Endothelial cell of umbilical vein (primary cell): ENCODE measurements around the gene TMPRSS12. TPM values are rescaled to one million over a fixed set of nuclear protein-coding genes. Genes with fewer than 3 reads are reported as not detected.

Source experiments
- BruUV-seq: library from RNA; stranded (reverse); fragments of 400-500 nt; replicated peaks from 2 replicates; lab custom pipeline; 2021; lab: Mats Ljungman, UMichigan
- CTCF ChIA-PET: fragments of 300-600, 350-600 bp; sonication (Branson Sonifier 250); formaldehyde crosslinking; loops from one replicate; lab custom pipeline; 2021; ENCODE audit warnings: antibody characterized with exemption, inconsistent platforms; lab: Charles Lee
- POLR2A ChIA-PET: fragments of 300-600, 350-600 bp; sonication (Branson Sonifier 250); formaldehyde crosslinking; loops from one replicate; lab custom pipeline; 2021; ENCODE audit warnings: antibody characterized with exemption, inconsistent platforms; lab: Charles Lee
- DNase-seq: peaks from one replicate; pipeline ENCODE4 v3.0.0-alpha.2; 2011; ENCODE audit warnings: low read depth, low spot score
- FAIRE-seq: peaks from 2 replicates; lab custom pipeline; 2011; peaks lifted over from hg19 to GRCh38; lab: Jason Lieb, UNC
- H2AFZ ChIP-seq: 2 replicates; pipeline ENCODE4 v1.6.0; 2012; ENCODE audit warnings: low read depth, low read length, control low read depth, inconsistent platforms
- H3K27ac ChIP-seq: 2 replicates; pipeline ENCODE4 v1.5.1; 2011; ENCODE audit warnings: low read depth, mild to moderate bottlenecking, control low read depth, low read length, moderate library complexity; ENCODE audit not compliant: insufficient read depth
- H3K27me3 ChIP-seq, 2 experiments: 2 replicates each; pipeline versions ENCODE4 v1.6.0 to v1.6.1; 2011; ENCODE audit warnings: low read length in 2 of 2, mixed read lengths in 1 of 2; ENCODE audit not compliant: control insufficient read depth in 2 of 2, insufficient read depth in 2 of 2
- H3K36me3 ChIP-seq, 2 experiments: 2 replicates in 1 of 2; 3 replicates in 1 of 2; pipeline ENCODE4 v1.5.1; 2011; ENCODE audit warnings: low read length in 2 of 2, mild to moderate bottlenecking in 1 of 2, moderate library complexity in 1 of 2; ENCODE audit not compliant: control insufficient read depth in 2 of 2, insufficient read depth in 2 of 2; ENCODE audit errors: extremely low read depth in 1 of 2
- H3K4me1 ChIP-seq: 3 replicates; pipeline ENCODE4 v1.5.1; 2011; ENCODE audit warnings: mild to moderate bottlenecking, low read length; ENCODE audit not compliant: control insufficient read depth, insufficient read depth; ENCODE audit errors: extremely low read depth
- H3K4me2 ChIP-seq: 2 replicates; pipeline ENCODE4 v1.6.1; 2011; ENCODE audit warnings: low read length, control low read depth, mixed read lengths; ENCODE audit not compliant: insufficient read depth
- H3K4me3 ChIP-seq, 3 experiments: fragments of 200-600 bp in 1 of 3; sonication (generic), shearing (Covaris generic) in 1 of 3; replicated peaks in 1 of 3; 2 replicates each; pipeline ENCODE4 v1.5.1; 2011 to 2016; ENCODE audit warnings: control low read depth in 3 of 3, low read length in 3 of 3, mild to moderate bottlenecking in 2 of 3, inconsistent platforms in 1 of 3, low read depth in 1 of 3, moderate library complexity in 1 of 3; ENCODE audit not compliant: insufficient read depth in 1 of 3
- H3K79me2 ChIP-seq: 2 replicates; pipeline ENCODE4 v1.6.0; 2012; ENCODE audit warnings: low read length, inconsistent platforms; ENCODE audit not compliant: control insufficient read depth, insufficient read depth
- H3K9ac ChIP-seq: replicated peaks from 2 replicates; pipeline ENCODE3; 2011; ENCODE audit warnings: low read length, control low read depth; ENCODE audit not compliant: insufficient read depth; ENCODE audit errors: extremely low read depth
- H3K9me1 ChIP-seq: replicated peaks from 3 replicates; pipeline ENCODE4 v1.6.0; 2011; ENCODE audit warnings: mild to moderate bottlenecking, low read length; ENCODE audit not compliant: control insufficient read depth, insufficient read depth; ENCODE audit errors: extremely low read depth
- H3K9me3 ChIP-seq: replicated peaks from 2 replicates; pipeline ENCODE4 v1.5.1; 2012; ENCODE audit warnings: low read length, inconsistent platforms; ENCODE audit not compliant: control insufficient read depth, insufficient read depth
- H4K20me1 ChIP-seq: replicated peaks from 2 replicates; pipeline ENCODE3; 2011; ENCODE audit warnings: mild to moderate bottlenecking, low read length; ENCODE audit not compliant: control insufficient read depth, insufficient read depth; ENCODE audit errors: extremely low read depth
- EZH2 ChIP-seq: IDR thresholded peaks from 2 replicates; pipeline ENCODE4 v1.6.1; 2012; ENCODE audit warnings: borderline replicate concordance, low read depth, mild to moderate bottlenecking, moderate library complexity, low read length, inconsistent platforms; ENCODE audit not compliant: severe bottlenecking
- FOS ChIP-seq: IDR thresholded peaks from 2 replicates; pipeline ENCODE4 v1.6.1; 2011; ENCODE audit warnings: mild to moderate bottlenecking, low read length, moderate library complexity, borderline replicate concordance; ENCODE audit not compliant: insufficient read depth
- GATA2 ChIP-seq: IDR thresholded peaks from 2 replicates; pipeline ENCODE4 v1.7.0; 2011; ENCODE audit warnings: low read depth, mild to moderate bottlenecking, moderate library complexity, mixed read lengths, low read length; ENCODE audit not compliant: insufficient read length, insufficient read depth
- JUN ChIP-seq: IDR thresholded peaks from 2 replicates; pipeline ENCODE4 v1.6.1; 2011; ENCODE audit warnings: borderline replicate concordance, low read depth; ENCODE audit not compliant: insufficient read length, insufficient read depth
- MYC ChIP-seq: IDR thresholded peaks from one replicate; pipeline ENCODE4 v1.6.1; 2011; ENCODE audit warnings: mild to moderate bottlenecking, low read depth, low read length
- POLR2A ChIP-seq: IDR thresholded peaks from 2 replicates; pipeline ENCODE4 v1.6.1; 2012; ENCODE audit warnings: low read depth, mild to moderate bottlenecking, control low read depth, low read length
- POLR2AphosphoS5 ChIP-seq: IDR thresholded peaks from 2 replicates; pipeline ENCODE4 v1.6.1; 2012; ENCODE audit warnings: low read depth, mild to moderate bottlenecking, control low read depth, low read length, moderate library complexity; ENCODE audit not compliant: insufficient read depth
- dilution Hi-C: fragments of 300-500 bp; cut with MboI; formaldehyde crosslinking; loops from one replicate; pipeline ENCODE4 v1.15.0; 2019; ENCODE audit warnings: low sequenced_read_pairs; ENCODE audit not compliant: extremely low pct_ligation_motif_present
- intact Hi-C: fragments of 100-400 bp; cut with micrococcal nuclease; formaldehyde crosslinking; loops from one replicate; pipeline ENCODE4 v1.10.0; 2022
- polyA plus RNA-seq, 4 experiments: library from polyadenylated mRNA; depleted of rRNA in 3 of 4; stranded (reverse) in 3 of 4; unstranded in 1 of 4; fragments of >200 nt; gene quantifications; 2 replicates each; pipeline versions ENCODE4 v1.2.1 to v1.2.3, GENCODE V29; 2011 to 2012; ENCODE audit warnings: missing spikeins in 1 of 4
- total RNA-seq: library from RNA; stranded (reverse); gene quantifications from 2 replicates; pipeline ENCODE4 v1.2.3, GENCODE V29; 2021
- TF ChIP-seq, protein P1 (sequence below), 2 donors: IDR thresholded peaks; 1 replicate in 1 of 2; 2 replicates in 1 of 2; pipeline ENCODE4 v1.5.1; 2011; ENCODE audit warnings: low read length in 2 of 2, mild to moderate bottlenecking in 2 of 2, moderate library complexity in 2 of 2, control low read depth in 1 of 2, inconsistent platforms in 1 of 2, low read depth in 1 of 2; ENCODE audit not compliant: insufficient read depth in 1 of 2; ENCODE audit errors: extremely low read depth in 1 of 2
- TF ChIP-seq, protein P2 (sequence below): IDR thresholded peaks from 2 replicates; pipeline ENCODE4 v1.6.1; 2011; ENCODE audit not compliant: insufficient read depth, insufficient read length

The TMPRSS12 gene
- total and polyA plus RNA-seq, 2 donors (not counting 3 experiments of a cell fraction or from before 2014, with no cell fraction given): not detected

DNA sequence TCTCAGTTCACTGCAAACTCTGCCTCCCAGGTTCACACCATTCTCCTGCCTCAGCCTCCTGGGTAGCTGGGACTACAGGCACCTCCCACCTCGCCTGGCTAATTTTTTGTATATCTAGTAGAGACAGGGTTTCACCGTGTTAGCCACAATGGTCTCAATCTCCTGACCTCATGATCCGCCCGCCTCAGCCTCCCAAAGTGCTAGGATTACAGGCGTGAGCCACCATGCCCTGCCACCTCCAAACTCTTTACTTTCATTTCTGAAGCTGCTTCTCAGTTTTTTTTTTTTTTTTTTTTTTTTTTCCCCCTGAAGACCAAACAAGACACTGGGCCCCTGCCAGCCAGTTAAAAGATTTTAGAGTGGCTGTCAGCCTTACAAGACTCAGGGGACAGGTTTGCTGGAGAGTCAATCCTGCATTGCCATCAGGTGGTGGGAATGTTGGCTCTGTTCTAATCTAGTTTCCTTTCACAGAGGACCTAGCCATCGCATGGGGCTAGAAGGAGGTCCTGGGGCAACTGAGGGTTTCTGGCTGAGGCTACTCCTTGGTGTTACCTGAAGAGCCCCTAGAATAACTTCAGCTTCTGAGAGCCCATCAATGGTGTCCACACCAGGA, 72.3 kb downstream of the TMPRSS12 start:
- no peak overlapping the region for H3K27ac ChIP-seq
- no peak overlapping the region for H3K4me2 ChIP-seq
- BruUV-seq: no TSS peak
- FAIRE-seq (no peak), DNase-seq (no peak)
- H3K4me3 ChIP-seq: no peak overlapping the region
- dilution Hi-C loops: no loop called here
- H3K36me3 ChIP-seq: no peaks in the 10 kb centered on the region
- ChIA-PET CTCF (interaction anchor here (0.9 to 1.5 kb wide), 4 partner anchors 10 to 72 kb away, joined by 3 to 5 read pairs (median 4); a partner anchor contains a TSS), POLR2A (no interaction called here)
- H3K9ac ChIP-seq: no peak overlapping the region
- no peaks in the 10 kb centered on the region for H3K9me1 ChIP-seq
- intact Hi-C loops: no loop called here
- H3K9me3 ChIP-seq: no peaks in the 10 kb centered on the region
- no peak for TF ChIP-seq JUN
- TF ChIP-seq GATA2: no peak
- TF ChIP-seq, protein P1, sequence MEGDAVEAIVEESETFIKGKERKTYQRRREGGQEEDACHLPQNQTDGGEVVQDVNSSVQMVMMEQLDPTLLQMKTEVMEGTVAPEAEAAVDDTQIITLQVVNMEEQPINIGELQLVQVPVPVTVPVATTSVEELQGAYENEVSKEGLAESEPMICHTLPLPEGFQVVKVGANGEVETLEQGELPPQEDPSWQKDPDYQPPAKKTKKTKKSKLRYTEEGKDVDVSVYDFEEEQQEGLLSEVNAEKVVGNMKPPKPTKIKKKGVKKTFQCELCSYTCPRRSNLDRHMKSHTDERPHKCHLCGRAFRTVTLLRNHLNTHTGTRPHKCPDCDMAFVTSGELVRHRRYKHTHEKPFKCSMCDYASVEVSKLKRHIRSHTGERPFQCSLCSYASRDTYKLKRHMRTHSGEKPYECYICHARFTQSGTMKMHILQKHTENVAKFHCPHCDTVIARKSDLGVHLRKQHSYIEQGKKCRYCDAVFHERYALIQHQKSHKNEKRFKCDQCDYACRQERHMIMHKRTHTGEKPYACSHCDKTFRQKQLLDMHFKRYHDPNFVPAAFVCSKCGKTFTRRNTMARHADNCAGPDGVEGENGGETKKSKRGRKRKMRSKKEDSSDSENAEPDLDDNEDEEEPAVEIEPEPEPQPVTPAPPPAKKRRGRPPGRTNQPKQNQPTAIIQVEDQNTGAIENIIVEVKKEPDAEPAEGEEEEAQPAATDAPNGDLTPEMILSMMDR (IDR thresholded peaks at IDR 0.05; ENCODE audit: extremely low read depth in 1 of 2, insufficient read depth in 1 of 2, low read depth in 1 of 2, low read length in 2 of 2): no peak
- TF ChIP-seq POLR2A: no peak
- TF ChIP-seq, protein P2, sequence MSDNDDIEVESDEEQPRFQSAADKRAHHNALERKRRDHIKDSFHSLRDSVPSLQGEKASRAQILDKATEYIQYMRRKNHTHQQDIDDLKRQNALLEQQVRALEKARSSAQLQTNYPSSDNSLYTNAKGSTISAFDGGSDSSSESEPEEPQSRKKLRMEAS: no peak
- no peak for TF ChIP-seq EZH2
- no peak for TF ChIP-seq POLR2AphosphoS5
- TF ChIP-seq FOS: no peak
- TF ChIP-seq MYC: no peak
- no peak overlapping the region for H2AFZ ChIP-seq
- no peaks in the 10 kb centered on the region for H3K4me1 ChIP-seq
- no peaks in the 10 kb centered on the region for H3K79me2 ChIP-seq
- no peaks in the 10 kb centered on the region for H4K20me1 ChIP-seq
- H3K27me3 ChIP-seq: no peaks in the 10 kb centered on the region
